Spleen (tissue), 7 donors: ENCODE measurements around the gene TCTN1.

Experiments
- POLR2A ChIP-seq, 3 donors: fragments of 450-650 bp; IDR thresholded peaks; one replicate each; pipeline ENCODE4 v1.5.1; 2017; ENCODE audit warnings: antibody characterized with exemption in 3 of 3, mild to moderate bottlenecking in 1 of 3
- TF ChIP-seq, protein P1 (sequence below), 11 experiments: fragments of 200-600 bp in 7 of 11; fragments of 450-650 bp in 4 of 11; sonication (generic) in 4 of 11; IDR thresholded peaks in 8 of 11; conservative IDR thresholded peaks in 3 of 11; 1 replicate in 7 of 11; 2 replicates in 4 of 11; pipeline versions ENCODE4 v1.4.0 to v1.8.0; 2016 to 2021; ENCODE audit warnings: antibody characterized with exemption in 11 of 11, inconsistent platforms in 4 of 11, mild to moderate bottlenecking in 1 of 11
- donor health status: DM: no; HTN: no; CAD: no; lungs with moderate emphysema.
- donor health status: DM: no; HTN: no; CAD: no.
- donor health status: DM: no; HTN: no; CAD: no.

DNA sequence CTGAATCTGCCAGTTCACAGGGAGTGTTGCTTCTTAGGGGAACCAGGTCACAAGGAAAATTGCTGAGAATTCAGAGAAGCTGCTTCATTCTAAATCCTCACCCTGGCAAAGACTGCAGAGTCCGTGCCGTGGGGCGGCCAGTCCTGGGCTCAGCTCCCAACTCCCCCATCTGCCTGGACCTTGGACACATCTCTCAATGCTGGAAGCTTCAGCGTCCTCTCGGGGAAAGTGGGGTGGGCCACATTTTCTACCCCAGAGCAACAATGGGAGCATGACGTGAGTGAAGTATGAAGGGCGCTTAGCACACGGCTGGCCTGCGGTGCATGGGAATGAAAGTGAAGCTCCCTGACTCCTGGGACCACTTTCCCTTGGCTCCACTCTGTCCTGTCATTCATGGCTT lies 43.8 kb downstream of the TCTN1 start:
- TF ChIP-seq, protein P1, sequence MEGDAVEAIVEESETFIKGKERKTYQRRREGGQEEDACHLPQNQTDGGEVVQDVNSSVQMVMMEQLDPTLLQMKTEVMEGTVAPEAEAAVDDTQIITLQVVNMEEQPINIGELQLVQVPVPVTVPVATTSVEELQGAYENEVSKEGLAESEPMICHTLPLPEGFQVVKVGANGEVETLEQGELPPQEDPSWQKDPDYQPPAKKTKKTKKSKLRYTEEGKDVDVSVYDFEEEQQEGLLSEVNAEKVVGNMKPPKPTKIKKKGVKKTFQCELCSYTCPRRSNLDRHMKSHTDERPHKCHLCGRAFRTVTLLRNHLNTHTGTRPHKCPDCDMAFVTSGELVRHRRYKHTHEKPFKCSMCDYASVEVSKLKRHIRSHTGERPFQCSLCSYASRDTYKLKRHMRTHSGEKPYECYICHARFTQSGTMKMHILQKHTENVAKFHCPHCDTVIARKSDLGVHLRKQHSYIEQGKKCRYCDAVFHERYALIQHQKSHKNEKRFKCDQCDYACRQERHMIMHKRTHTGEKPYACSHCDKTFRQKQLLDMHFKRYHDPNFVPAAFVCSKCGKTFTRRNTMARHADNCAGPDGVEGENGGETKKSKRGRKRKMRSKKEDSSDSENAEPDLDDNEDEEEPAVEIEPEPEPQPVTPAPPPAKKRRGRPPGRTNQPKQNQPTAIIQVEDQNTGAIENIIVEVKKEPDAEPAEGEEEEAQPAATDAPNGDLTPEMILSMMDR (IDR thresholded peaks at IDR 0.05 in 8 of 11, conservative IDR thresholded peaks at IDR 0.05 in 3 of 11): no peak
- no peak for TF ChIP-seq POLR2A (IDR thresholded peaks at IDR 0.05)
